Uterus (tissue), 4 donors: Measurements from ENCODE around the gene MXD3. TPM values are rescaled to one million over a fixed set of nuclear protein-coding genes. Genes with fewer than 3 reads are reported as not detected.
"Not testable (repeated sequence)": the region's sequence is repeated elsewhere in the genome, so short reads cannot be mapped to it uniquely, and the experiment has no call there.

Source experiments
- DNase-seq, 2 donors: peaks; one replicate each; pipeline ENCODE4 v3.0.0-alpha.2; 2019 to 2020
- H3K27ac ChIP-seq, 2 donors: fragments of 200-600 bp; sonication (generic); 1 replicate in 1 of 2; 2 replicates in 1 of 2; pipeline ENCODE4 v1.5.1; 2016 to 2018
- H3K27me3 ChIP-seq, 2 donors: fragments of 200-600 bp; sonication (generic); one replicate each; pipeline ENCODE4 v1.5.1; 2018 to 2019; ENCODE audit warnings: control low read depth in 1 of 2
- H3K36me3 ChIP-seq, 2 donors: fragments of 200-600 bp; sonication (generic); one replicate each; pipeline ENCODE4 v1.5.1; 2019; ENCODE audit warnings: control low read depth in 1 of 2
- H3K4me1 ChIP-seq, 2 donors: fragments of 200-600 bp; sonication (generic); one replicate each; pipeline ENCODE4 v1.5.1; 2018 to 2019; ENCODE audit warnings: control low read depth in 1 of 2
- H3K4me3 ChIP-seq, 2 donors: fragments of 200-600 bp; sonication (generic); 1 replicate in 1 of 2; 2 replicates in 1 of 2; pipeline ENCODE4 v1.5.1; 2018 to 2019; ENCODE audit warnings: mild to moderate bottlenecking in 1 of 2
- H3K9me3 ChIP-seq, 2 donors: fragments of 200-600 bp; sonication (generic); one replicate each; pipeline ENCODE4 v1.5.1; 2019; ENCODE audit warnings: control low read depth in 1 of 2
- POLR2A ChIP-seq, 2 donors: fragments of 450-650 bp; IDR thresholded peaks; one replicate each; pipeline ENCODE4 v1.6.1; 2016; ENCODE audit warnings: antibody characterized with exemption in 2 of 2, mild to moderate bottlenecking in 1 of 2, moderate library complexity in 1 of 2
- intact Hi-C: fragments of 100-400 bp; cut with DNase I; formaldehyde crosslinking; loops from one replicate; pipeline ENCODE4 v1.15.1; 2023; ENCODE audit warnings: low total_unique reads
- total RNA-seq, 4 donors: library from RNA; depleted of rRNA in 3 of 4; stranded (reverse); fragments of >200 nt in 3 of 4; gene quantifications; one replicate each; pipeline versions ENCODE4 v1.1.0 to v1.2.4, GENCODE V29; 2014 to 2023
- TF ChIP-seq, protein P1 (sequence below), 4 experiments: fragments of 200-600 bp in 2 of 4; fragments of 450-650 bp in 2 of 4; sonication (generic) in 2 of 4; IDR thresholded peaks; one replicate each; pipeline ENCODE4 v1.5.1; 2016 to 2019; ENCODE audit warnings: antibody characterized with exemption in 4 of 4, mild to moderate bottlenecking in 2 of 4, moderate library complexity in 1 of 4
- donor health status: DM: yes; HTN: yes; CAD: no.

MXD3 gene
- total RNA-seq, 4 donors from 2014 or later, result 0.51 to 29.0 (median 6.8) TPM

- H3K4me3 ChIP-seq, result no peak overlapping the region
- H3K27me3 ChIP-seq, result no peaks in the 10 kb centered on the region
- no peaks in the 10 kb centered on the region for H3K36me3 ChIP-seq
- intact Hi-C loops, result no loop called here
- TF ChIP-seq, protein P1, sequence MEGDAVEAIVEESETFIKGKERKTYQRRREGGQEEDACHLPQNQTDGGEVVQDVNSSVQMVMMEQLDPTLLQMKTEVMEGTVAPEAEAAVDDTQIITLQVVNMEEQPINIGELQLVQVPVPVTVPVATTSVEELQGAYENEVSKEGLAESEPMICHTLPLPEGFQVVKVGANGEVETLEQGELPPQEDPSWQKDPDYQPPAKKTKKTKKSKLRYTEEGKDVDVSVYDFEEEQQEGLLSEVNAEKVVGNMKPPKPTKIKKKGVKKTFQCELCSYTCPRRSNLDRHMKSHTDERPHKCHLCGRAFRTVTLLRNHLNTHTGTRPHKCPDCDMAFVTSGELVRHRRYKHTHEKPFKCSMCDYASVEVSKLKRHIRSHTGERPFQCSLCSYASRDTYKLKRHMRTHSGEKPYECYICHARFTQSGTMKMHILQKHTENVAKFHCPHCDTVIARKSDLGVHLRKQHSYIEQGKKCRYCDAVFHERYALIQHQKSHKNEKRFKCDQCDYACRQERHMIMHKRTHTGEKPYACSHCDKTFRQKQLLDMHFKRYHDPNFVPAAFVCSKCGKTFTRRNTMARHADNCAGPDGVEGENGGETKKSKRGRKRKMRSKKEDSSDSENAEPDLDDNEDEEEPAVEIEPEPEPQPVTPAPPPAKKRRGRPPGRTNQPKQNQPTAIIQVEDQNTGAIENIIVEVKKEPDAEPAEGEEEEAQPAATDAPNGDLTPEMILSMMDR (IDR thresholded peaks at IDR 0.05), result no peak
- no peak for TF ChIP-seq POLR2A (IDR thresholded peaks at IDR 0.05)
- no peak overlapping the region for H3K27ac ChIP-seq
- H3K9me3 ChIP-seq, result no peaks in the 10 kb centered on the region
- no peak for DNase-seq
- no peaks in the 10 kb centered on the region for H3K4me1 ChIP-seq
These were observed 32.1 kb upstream of the MXD3 start for GRCh38 chr5:177343777-177344176.

DNA sequence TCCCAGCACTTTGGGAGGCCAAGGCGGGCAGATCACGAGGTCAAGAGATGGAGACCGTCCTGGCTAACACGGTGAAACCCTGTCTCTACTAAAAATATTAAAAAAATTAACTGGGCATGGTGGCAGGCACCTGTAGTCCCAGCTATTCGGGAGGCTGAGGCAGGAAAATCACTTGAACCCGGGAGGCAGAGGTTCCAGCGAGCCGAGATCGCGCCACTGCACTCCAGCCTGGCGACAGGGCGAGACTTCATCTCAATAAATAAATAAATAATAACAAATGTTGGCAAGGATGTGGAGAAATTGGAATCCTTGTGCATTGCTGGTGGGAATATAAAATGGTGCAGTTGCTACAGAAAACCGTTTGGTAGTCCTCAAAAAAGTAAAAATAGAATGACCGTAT is 31.3 kb upstream of the MXD3 start:
- H3K27me3 ChIP-seq, DNase-seq, H3K4me3 ChIP-seq, H3K36me3 ChIP-seq, H3K4me1 ChIP-seq, H3K27ac ChIP-seq, intact Hi-C loops, H3K9me3 ChIP-seq: not testable (repeated sequence)

GRCh38 chr5:177339107-177339638 is 27.5 kb upstream of the MXD3 start:
- H3K27me3 ChIP-seq, result no peaks in the 10 kb centered on the region
- TF ChIP-seq POLR2A (IDR thresholded peaks at IDR 0.05), result no peak
- TF ChIP-seq, protein P1 (IDR thresholded peaks at IDR 0.05), result no peak
- no peak for DNase-seq
- intact Hi-C loops, result no loop called here
- no peak overlapping the region for H3K27ac ChIP-seq
- H3K9me3 ChIP-seq, result no peaks in the 10 kb centered on the region
- no peaks in the 10 kb centered on the region for H3K36me3 ChIP-seq
- no peak overlapping the region for H3K4me3 ChIP-seq
- H3K4me1 ChIP-seq, result no peaks in the 10 kb centered on the region

DNA sequence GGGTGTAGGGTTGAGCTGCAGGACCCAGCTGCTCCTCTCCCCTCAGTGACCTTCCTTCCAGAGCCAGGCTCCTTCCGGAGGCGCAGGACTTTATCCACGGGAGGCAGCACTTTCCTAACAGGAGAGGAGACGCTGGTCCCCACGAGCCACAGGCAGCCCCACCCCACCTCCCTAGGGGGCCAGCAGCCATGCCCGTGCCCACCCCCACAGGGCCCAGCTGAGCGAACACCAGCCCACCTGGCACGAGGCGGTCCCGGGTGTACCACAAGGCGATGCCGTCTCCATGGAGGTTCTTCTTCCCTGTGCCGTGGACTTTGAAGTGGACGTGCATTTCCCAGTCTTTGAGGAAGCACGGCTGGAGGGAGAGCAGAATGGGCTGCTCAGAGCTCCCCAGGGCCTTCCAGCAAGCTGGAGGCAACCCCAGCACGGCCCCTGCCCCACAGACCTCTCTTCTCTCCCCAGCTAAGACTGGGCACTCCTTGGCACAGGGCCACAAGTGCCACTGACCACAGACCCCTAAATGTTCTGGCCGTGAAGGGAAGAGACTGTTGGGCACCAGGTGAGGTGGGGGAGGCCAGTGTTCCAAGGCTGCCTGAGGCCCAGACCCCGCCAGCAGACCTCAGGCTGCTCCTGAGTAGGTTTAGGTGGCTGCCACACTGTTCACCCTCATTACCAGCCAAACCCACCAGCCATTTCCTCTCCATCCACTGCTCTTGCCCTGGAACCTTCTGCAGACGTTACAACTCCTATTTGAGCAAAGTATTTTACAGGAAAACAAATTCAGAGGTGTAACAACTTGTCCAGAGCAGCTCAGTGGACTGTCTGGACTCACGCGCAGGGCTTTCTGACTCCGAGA is 26.8 kb upstream of the MXD3 start:
- no peak overlapping the region for H3K4me3 ChIP-seq
- no peak for DNase-seq
- intact Hi-C loops, result no loop called here
- no peaks in the 10 kb centered on the region for H3K27me3 ChIP-seq
- no peak overlapping the region for H3K27ac ChIP-seq
- H3K4me1 ChIP-seq, result no peaks in the 10 kb centered on the region
- H3K9me3 ChIP-seq, result no peaks in the 10 kb centered on the region
- TF ChIP-seq POLR2A (IDR thresholded peaks at IDR 0.05), result no peak
- H3K36me3 ChIP-seq, result no peaks in the 10 kb centered on the region

- no peak for TF ChIP-seq POLR2A (IDR thresholded peaks at IDR 0.05)
- TF ChIP-seq, protein P1 (IDR thresholded peaks at IDR 0.05), result no peak
- no peak overlapping the region for H3K27ac ChIP-seq
- H3K9me3 ChIP-seq, result no peaks in the 10 kb centered on the region
- DNase-seq, result no peak
- H3K4me1 ChIP-seq, result no peaks in the 10 kb centered on the region
- intact Hi-C loops, result no loop called here
- H3K36me3 ChIP-seq, result no peaks in the 10 kb centered on the region
- no peak overlapping the region for H3K4me3 ChIP-seq
- no peaks in the 10 kb centered on the region for H3K27me3 ChIP-seq
These were observed 25.2 kb upstream of the MXD3 start for GRCh38 chr5:177336603-177337494.

- Histone ChIP-seq H3K4me3 (no peak overlapping the region), H3K4me1 (no peaks in the 10 kb centered on the region), H3K36me3 (no peaks in the 10 kb centered on the region), H3K27me3 (no peaks in the 10 kb centered on the region), H3K27ac (no peak overlapping the region), H3K9me3 (no peaks in the 10 kb centered on the region)
- intact Hi-C loops, result no loop called here
- TF ChIP-seq, protein P1 (IDR thresholded peaks at IDR 0.05), result no peak
- no peak for TF ChIP-seq POLR2A (IDR thresholded peaks at IDR 0.05)
- DNase-seq, result no peak
These were observed 24.4 kb upstream of the MXD3 start for GRCh38 chr5:177336112-177336511.
